ENCODE measurements around the gene LGALS9C. TPM values are rescaled to one million over a fixed set of nuclear protein-coding genes. Genes with fewer than 3 reads are reported as not detected.
A peak's percentile ranks its signal among the peaks of the same experiment; 100 is the strongest.
"Not testable (repeated sequence)": the region's sequence is repeated elsewhere in the genome, so short reads cannot be mapped to it uniquely, and the experiment has no call there.

LGALS9C gene
- total RNA-seq, 1 donor from 2014 or later: not detected

- not testable (repeated sequence) for H3K9me3 Mint-ChIP-seq (ENCODE audit: low read depth); H3K27me3 Mint-ChIP-seq (ENCODE audit: low read depth); H3K4me3 Mint-ChIP-seq (ENCODE audit: unreplicated experiment); H3K27ac Mint-ChIP-seq (ENCODE audit: unreplicated experiment); H3K36me3 Mint-ChIP-seq (ENCODE audit: low read depth); H3K4me1 Mint-ChIP-seq (ENCODE audit: low read depth); DNase-seq (ENCODE audit: low spot score)
These were observed 9.4 kb downstream of the LGALS9C start for GRCh38 chr17:18485936-18486464.

- DNase-seq (ENCODE audit: low spot score); H3K27me3 Mint-ChIP-seq (ENCODE audit: low read depth); H3K4me1 Mint-ChIP-seq (ENCODE audit: low read depth); H3K9me3 Mint-ChIP-seq (ENCODE audit: low read depth); H3K36me3 Mint-ChIP-seq (ENCODE audit: low read depth); H3K4me3 Mint-ChIP-seq (ENCODE audit: unreplicated experiment); H3K27ac Mint-ChIP-seq (ENCODE audit: unreplicated experiment): not testable (repeated sequence)
These were observed 11.0 kb downstream of the LGALS9C start for GRCh38 chr17:18487633-18488032.

GRCh38 chr17:18488622-18489021 lies 12.0 kb downstream of the LGALS9C start:
- not testable (repeated sequence) for H3K36me3 Mint-ChIP-seq (ENCODE audit: low read depth); H3K27me3 Mint-ChIP-seq (ENCODE audit: low read depth); DNase-seq (ENCODE audit: low spot score); H3K9me3 Mint-ChIP-seq (ENCODE audit: low read depth); H3K4me3 Mint-ChIP-seq (ENCODE audit: unreplicated experiment); H3K4me1 Mint-ChIP-seq (ENCODE audit: low read depth); H3K27ac Mint-ChIP-seq (ENCODE audit: unreplicated experiment)

- H3K36me3 Mint-ChIP-seq (ENCODE audit: low read depth); DNase-seq (ENCODE audit: low spot score); H3K4me1 Mint-ChIP-seq (ENCODE audit: low read depth); H3K4me3 Mint-ChIP-seq (ENCODE audit: unreplicated experiment); H3K27me3 Mint-ChIP-seq (ENCODE audit: low read depth); H3K27ac Mint-ChIP-seq (ENCODE audit: unreplicated experiment); H3K9me3 Mint-ChIP-seq (ENCODE audit: low read depth): not testable (repeated sequence)
These were observed 13.4 kb downstream of the LGALS9C start for GRCh38 chr17:18490016-18490415.

- not testable (repeated sequence) for H3K4me3 Mint-ChIP-seq (ENCODE audit: unreplicated experiment); H3K27me3 Mint-ChIP-seq (ENCODE audit: low read depth); DNase-seq (ENCODE audit: low spot score); H3K36me3 Mint-ChIP-seq (ENCODE audit: low read depth); H3K27ac Mint-ChIP-seq (ENCODE audit: unreplicated experiment); H3K9me3 Mint-ChIP-seq (ENCODE audit: low read depth); H3K4me1 Mint-ChIP-seq (ENCODE audit: low read depth)
These were observed 16.3 kb downstream of the LGALS9C start for GRCh38 chr17:18492712-18493480.

- not testable (repeated sequence) for H3K9me3 Mint-ChIP-seq (ENCODE audit: low read depth); H3K4me1 Mint-ChIP-seq (ENCODE audit: low read depth); DNase-seq (ENCODE audit: low spot score); H3K27ac Mint-ChIP-seq (ENCODE audit: unreplicated experiment); H3K36me3 Mint-ChIP-seq (ENCODE audit: low read depth); H3K4me3 Mint-ChIP-seq (ENCODE audit: unreplicated experiment); H3K27me3 Mint-ChIP-seq (ENCODE audit: low read depth)
These were observed 17.7 kb downstream of the LGALS9C start for GRCh38 chr17:18494250-18494768.

GRCh38 chr17:18497044-18497443 lies 20.5 kb downstream of the LGALS9C start:
- H3K4me3 Mint-ChIP-seq (ENCODE audit: unreplicated experiment): not testable (repeated sequence)

GRCh38 chr17:18499100-18499499 lies 22.5 kb downstream of the LGALS9C start:
- H3K4me1 Mint-ChIP-seq (ENCODE audit: low read depth); H3K36me3 Mint-ChIP-seq (ENCODE audit: low read depth); DNase-seq (ENCODE audit: low spot score); H3K27me3 Mint-ChIP-seq (ENCODE audit: low read depth); H3K9me3 Mint-ChIP-seq (ENCODE audit: low read depth); H3K4me3 Mint-ChIP-seq (ENCODE audit: unreplicated experiment); H3K27ac Mint-ChIP-seq (ENCODE audit: unreplicated experiment): not testable (repeated sequence)

More at GRCh38 chr17:18497044-18497443, 20.5 kb downstream of the LGALS9C start:
- H3K27ac Mint-ChIP-seq (ENCODE audit: unreplicated experiment); H3K9me3 Mint-ChIP-seq (ENCODE audit: low read depth); DNase-seq (ENCODE audit: low spot score); H3K27me3 Mint-ChIP-seq (ENCODE audit: low read depth); H3K36me3 Mint-ChIP-seq (ENCODE audit: low read depth); H3K4me1 Mint-ChIP-seq (ENCODE audit: low read depth): not testable (repeated sequence)
- TF ChIP-seq CTCF (IDR thresholded peaks at IDR 0.05): peak; percentile 68

- not testable (repeated sequence) for H3K36me3 Mint-ChIP-seq (ENCODE audit: low read depth); H3K27me3 Mint-ChIP-seq (ENCODE audit: low read depth); H3K27ac Mint-ChIP-seq (ENCODE audit: unreplicated experiment); H3K4me3 Mint-ChIP-seq (ENCODE audit: unreplicated experiment); H3K9me3 Mint-ChIP-seq (ENCODE audit: low read depth); DNase-seq (ENCODE audit: low spot score); H3K4me1 Mint-ChIP-seq (ENCODE audit: low read depth)
These were observed 23.2 kb downstream of the LGALS9C start for GRCh38 chr17:18499756-18500155.

GRCh38 chr17:18500281-18500680 lies 23.7 kb downstream of the LGALS9C start:
- not testable (repeated sequence) for H3K27me3 Mint-ChIP-seq (ENCODE audit: low read depth); H3K4me1 Mint-ChIP-seq (ENCODE audit: low read depth); H3K36me3 Mint-ChIP-seq (ENCODE audit: low read depth); H3K9me3 Mint-ChIP-seq (ENCODE audit: low read depth); DNase-seq (ENCODE audit: low spot score); H3K4me3 Mint-ChIP-seq (ENCODE audit: unreplicated experiment); H3K27ac Mint-ChIP-seq (ENCODE audit: unreplicated experiment)

GRCh38 chr17:18500816-18501215 lies 24.2 kb downstream of the LGALS9C start:
- not testable (repeated sequence) for DNase-seq (ENCODE audit: low spot score); H3K4me3 Mint-ChIP-seq (ENCODE audit: unreplicated experiment); H3K27ac Mint-ChIP-seq (ENCODE audit: unreplicated experiment); H3K27me3 Mint-ChIP-seq (ENCODE audit: low read depth); H3K9me3 Mint-ChIP-seq (ENCODE audit: low read depth); H3K4me1 Mint-ChIP-seq (ENCODE audit: low read depth); H3K36me3 Mint-ChIP-seq (ENCODE audit: low read depth)

- H3K4me1 Mint-ChIP-seq (ENCODE audit: low read depth); H3K36me3 Mint-ChIP-seq (ENCODE audit: low read depth); DNase-seq (ENCODE audit: low spot score); H3K27me3 Mint-ChIP-seq (ENCODE audit: low read depth); H3K4me3 Mint-ChIP-seq (ENCODE audit: unreplicated experiment); H3K9me3 Mint-ChIP-seq (ENCODE audit: low read depth); H3K27ac Mint-ChIP-seq (ENCODE audit: unreplicated experiment): not testable (repeated sequence)
These were observed 26.6 kb downstream of the LGALS9C start for GRCh38 chr17:18503221-18503620.
